ENCODE measurements around the gene CAPN6. TPM values are rescaled to one million over a fixed set of nuclear protein-coding genes. Genes with fewer than 3 reads are reported as not detected.

The CAPN6 gene
- under 0.01 TPM in 1 of 2 replicates, not detected in the other for total RNA-seq

GRCh38 chrX:111270339-111270738 lies at the start of gene CAPN6:
CAPN6 (minus strand) TSS chrX:111270483; CDS start chrX:111263936, 6,547 bp downstream.

Other genes with a start within 250 kb of the CAPN6 start
- gene PAK3, start 174.3 kb downstream of the CAPN6 start, total RNA-seq, result 1.4 and 1.6 TPM in 2 replicates
- not detected in 2 replicates for gene DCX, start 141.7 kb upstream of the CAPN6 start, total RNA-seq
- gene SERTM2, start 241.2 kb upstream of the CAPN6 start, total RNA-seq, result not detected in 2 replicates